BE2C (cell line): ENCODE measurements around the gene BUB3.

Source experiments
- DNase-seq: peaks from one replicate; pipeline ENCODE4 v3.0.0-alpha.2; 2020
- H3K27me3 ChIP-seq: fragments of 250-450 bp; sonication (Bioruptor Pico); 2 replicates; pipeline ENCODE4 v1.5.1; 2020; ENCODE audit warnings: mild to moderate bottlenecking
- H3K36me3 ChIP-seq: fragments of 250-450 bp; sonication (Bioruptor Pico); 2 replicates; pipeline ENCODE4 v1.5.1; 2020; ENCODE audit warnings: mild to moderate bottlenecking
- H3K4me1 ChIP-seq: fragments of 250-450 bp; sonication (Bioruptor Pico); 2 replicates; pipeline ENCODE4 v1.5.1; 2020
- H3K4me3 ChIP-seq: 2 replicates; pipeline ENCODE4 v1.5.1; 2011; ENCODE audit warnings: low read depth, low read length
- H3K9me3 ChIP-seq: fragments of 250-450 bp; sonication (Bioruptor Pico); 2 replicates; pipeline ENCODE4 v1.5.1; 2020
- TF ChIP-seq, protein P1 (sequence below): IDR thresholded peaks from 2 replicates; pipeline ENCODE4 v1.5.1; 2012; ENCODE audit warnings: mild to moderate bottlenecking, low read depth, low read length

Gene BUB3

DNA sequence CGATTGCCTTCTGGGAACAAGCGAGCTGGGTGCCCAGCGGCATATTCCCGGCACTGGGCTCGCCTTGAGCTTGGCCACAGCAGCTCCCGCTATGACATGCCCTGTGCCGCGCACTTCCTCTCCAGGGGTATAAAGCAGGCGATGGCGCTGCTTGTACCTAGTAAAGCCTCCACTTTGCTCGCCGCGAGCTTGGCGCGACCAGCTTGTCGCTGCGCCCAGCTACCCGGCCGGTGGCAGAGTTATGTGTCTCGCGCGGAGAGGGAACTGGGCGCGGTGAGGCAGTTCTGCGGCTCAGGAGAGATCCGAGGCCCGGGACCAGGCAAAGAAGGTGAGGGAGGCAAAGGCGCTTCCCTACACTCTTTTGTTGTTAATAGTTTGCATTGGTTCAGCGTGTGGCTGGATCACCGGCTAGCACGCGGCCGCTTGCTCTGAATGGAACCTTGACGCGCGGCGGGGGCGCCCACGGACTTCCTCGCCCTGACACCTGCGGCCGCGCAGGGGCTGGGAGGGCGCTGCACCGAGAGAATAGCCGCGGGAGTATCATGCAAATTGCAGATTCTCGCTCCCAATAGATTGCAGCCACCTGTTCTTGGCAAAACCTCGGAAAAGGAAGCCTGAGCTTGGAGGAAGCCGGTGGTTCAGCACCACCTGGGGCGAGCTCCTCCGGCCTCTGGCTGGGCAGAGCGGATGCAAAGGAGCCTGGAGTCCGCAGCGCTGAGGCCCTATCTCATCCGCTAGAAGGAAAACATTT, 3.0 kb upstream of the BUB3 start:
- no peak overlapping the region for H3K4me3 ChIP-seq
- no peak for DNase-seq
- TF ChIP-seq, protein P1, sequence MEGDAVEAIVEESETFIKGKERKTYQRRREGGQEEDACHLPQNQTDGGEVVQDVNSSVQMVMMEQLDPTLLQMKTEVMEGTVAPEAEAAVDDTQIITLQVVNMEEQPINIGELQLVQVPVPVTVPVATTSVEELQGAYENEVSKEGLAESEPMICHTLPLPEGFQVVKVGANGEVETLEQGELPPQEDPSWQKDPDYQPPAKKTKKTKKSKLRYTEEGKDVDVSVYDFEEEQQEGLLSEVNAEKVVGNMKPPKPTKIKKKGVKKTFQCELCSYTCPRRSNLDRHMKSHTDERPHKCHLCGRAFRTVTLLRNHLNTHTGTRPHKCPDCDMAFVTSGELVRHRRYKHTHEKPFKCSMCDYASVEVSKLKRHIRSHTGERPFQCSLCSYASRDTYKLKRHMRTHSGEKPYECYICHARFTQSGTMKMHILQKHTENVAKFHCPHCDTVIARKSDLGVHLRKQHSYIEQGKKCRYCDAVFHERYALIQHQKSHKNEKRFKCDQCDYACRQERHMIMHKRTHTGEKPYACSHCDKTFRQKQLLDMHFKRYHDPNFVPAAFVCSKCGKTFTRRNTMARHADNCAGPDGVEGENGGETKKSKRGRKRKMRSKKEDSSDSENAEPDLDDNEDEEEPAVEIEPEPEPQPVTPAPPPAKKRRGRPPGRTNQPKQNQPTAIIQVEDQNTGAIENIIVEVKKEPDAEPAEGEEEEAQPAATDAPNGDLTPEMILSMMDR: no peak
- H3K9me3 ChIP-seq: 0 out of 2 replicates have a peak, but pooled peaks cover 2% of the 10 kb centered on the region
- H3K27me3 ChIP-seq: peaks cover 42% of the 10 kb centered on the region
- peaks cover 3% of the 10 kb centered on the region; the same call in 1 of the 2 replicates for H3K4me1 ChIP-seq
- H3K36me3 ChIP-seq: peaks cover 14% of the 10 kb centered on the region

DNA sequence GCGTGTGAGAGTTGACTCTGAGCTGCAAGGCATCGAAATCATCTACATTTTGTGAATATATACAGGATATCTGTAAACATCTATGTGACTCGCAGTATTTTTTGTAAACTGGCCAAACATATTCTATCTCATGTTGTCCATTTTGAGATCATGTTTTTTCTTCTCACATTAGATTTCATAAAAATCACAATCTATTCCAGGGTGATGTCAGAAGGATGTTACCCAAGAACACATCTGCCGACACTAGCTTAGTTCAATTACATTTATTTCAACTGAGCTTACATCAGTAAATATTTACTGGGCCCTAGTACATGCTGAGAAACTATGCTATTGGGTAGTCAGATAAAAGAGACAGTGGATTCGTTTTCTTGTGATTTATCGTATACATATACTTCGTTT, 2.5 kb upstream of the BUB3 start:
- Histone ChIP-seq H3K27me3 (peaks cover 36% of the 10 kb centered on the region), H3K4me3 (no peak overlapping the region), H3K4me1 (peaks cover 5% of the 10 kb centered on the region; the same call in 1 of the 2 replicates), H3K9me3 (0 out of 2 replicates have a peak, but pooled peaks cover 2% of the 10 kb centered on the region), H3K36me3 (peaks cover 18% of the 10 kb centered on the region)
- DNase-seq: no peak
- TF ChIP-seq, protein P1: no peak

DNA sequence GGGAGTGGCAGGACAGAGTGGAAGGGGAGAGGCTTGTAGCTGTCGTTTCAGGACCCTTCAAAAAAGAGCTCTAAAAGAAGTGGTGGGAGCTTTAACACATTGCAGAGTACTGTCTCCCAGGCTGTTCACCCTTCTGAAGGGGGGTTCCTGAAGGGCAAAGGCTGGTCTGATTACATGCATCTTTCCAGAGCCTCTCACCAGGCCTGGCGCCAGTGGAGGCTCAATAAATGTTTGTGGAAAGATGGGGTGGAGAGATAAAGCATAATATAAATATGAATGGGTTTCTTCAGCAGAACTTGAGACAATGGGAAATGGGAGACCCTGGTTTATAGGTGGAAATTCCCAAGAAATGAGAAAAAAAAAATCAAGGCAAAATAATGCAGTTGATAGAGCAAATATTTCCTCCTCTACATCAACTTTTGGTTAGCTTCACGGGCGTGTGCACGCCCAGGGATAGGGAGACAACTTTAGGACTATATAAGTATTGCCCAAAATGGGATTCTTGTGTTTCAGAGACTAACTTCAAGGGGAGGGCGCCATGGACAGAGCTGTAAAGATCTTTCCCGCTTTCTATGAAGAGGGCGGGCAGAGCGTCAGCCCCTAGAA, 613 bp upstream of the BUB3 start:
- no peak overlapping the region for H3K4me3 ChIP-seq
- TF ChIP-seq, protein P1: no peak
- 0 out of 2 replicates have a peak, but pooled peaks cover 2% of the 10 kb centered on the region for H3K9me3 ChIP-seq
- peaks cover 37% of the 10 kb centered on the region for H3K36me3 ChIP-seq
- no peak for DNase-seq
- H3K27me3 ChIP-seq: peaks cover 18% of the 10 kb centered on the region
- H3K4me1 ChIP-seq: peaks cover 3% of the 10 kb centered on the region

DNA sequence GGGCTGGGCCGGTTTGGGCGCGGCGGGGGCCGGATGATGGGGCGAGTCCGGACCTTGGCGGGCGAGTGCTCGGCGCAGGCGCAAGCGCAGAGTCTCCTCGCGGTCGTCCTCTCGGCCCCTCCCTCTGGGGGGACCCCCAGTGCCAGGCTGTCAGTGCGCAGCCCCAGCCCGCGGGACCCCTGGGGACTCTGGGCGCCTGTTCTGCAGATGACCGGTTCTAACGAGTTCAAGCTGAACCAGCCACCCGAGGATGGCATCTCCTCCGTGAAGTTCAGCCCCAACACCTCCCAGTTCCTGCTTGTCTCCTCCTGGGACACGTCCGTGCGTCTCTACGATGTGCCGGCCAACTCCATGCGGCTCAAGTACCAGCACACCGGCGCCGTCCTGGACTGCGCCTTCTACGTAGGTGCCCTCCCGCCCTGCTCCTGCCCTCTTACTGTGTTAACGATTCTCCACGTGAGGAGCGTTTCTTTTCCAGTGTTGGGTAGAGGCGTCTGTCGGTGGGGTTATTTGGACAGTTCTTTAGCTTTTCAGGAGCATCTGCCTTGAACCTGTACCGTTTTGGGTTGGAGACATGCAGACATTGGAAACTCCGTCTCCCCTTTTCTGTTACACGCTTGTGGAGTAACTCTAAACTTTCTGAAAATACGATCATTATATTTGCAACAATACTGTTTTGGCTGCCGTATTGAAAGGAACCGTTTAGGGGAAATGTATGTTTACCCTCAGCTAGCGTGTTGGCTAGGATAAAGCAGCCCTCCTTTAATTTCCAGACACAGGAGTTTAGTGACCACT, 706 bp downstream of the BUB3 start:
- Histone ChIP-seq H3K9me3 (no peaks in the 10 kb centered on the region), H3K36me3 (peaks cover 47% of the 10 kb centered on the region), H3K4me1 (peaks cover 3% of the 10 kb centered on the region; the same call in 1 of the 2 replicates), H3K4me3 (peak overlapping the region; percentile 93), H3K27me3 (peaks cover 5% of the 10 kb centered on the region)
- TF ChIP-seq, protein P1: no peak
- peak; percentile 69 for DNase-seq

DNA sequence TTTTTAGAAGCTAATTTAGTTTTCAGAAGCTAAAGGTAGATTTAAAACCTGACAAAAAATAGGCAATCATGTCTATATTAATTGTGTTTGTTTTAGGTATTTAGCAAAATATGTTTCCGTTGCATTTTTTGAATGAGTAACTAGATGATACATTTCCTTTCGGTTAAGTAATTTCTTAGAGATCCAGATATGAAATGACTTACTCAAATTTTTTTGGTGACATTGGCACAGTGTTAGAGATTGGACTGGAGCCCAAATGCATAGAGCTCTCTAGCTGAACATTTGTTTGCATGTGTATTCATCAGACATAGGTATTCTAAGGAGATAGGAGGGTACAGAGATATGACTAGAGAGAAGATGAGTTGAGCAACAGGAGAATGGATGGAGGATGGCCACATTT, 1.9 kb downstream of the BUB3 start:
- no peak for DNase-seq
- Histone ChIP-seq H3K9me3 (no peaks in the 10 kb centered on the region), H3K27me3 (no peaks in the 10 kb centered on the region), H3K4me1 (peaks cover 3% of the 10 kb centered on the region; the same call in 1 of the 2 replicates), H3K36me3 (peaks cover 58% of the 10 kb centered on the region), H3K4me3 (peak overlapping the region; percentile 93)
- TF ChIP-seq, protein P1: no peak
